ENCODE measurements around the gene PFKL. TPM values are rescaled to one million over a fixed set of nuclear protein-coding genes. Genes with fewer than 3 reads are reported as not detected.
A peak's percentile ranks its signal among the peaks of the same experiment; 100 is the strongest.

Gene PFKL
- total and polyA plus RNA-seq, 2 of the 8 experiments (the other 6 are each of a cell fraction or from before 2014, with no cell fraction given), result 80.2 to 82.3 TPM

GRCh38 chr21:44344541-44345183, 44.8 kb downstream of the PFKL start:
- no peak overlapping the region for H3K9ac ChIP-seq (replicated peaks in 1 of 4; ENCODE audit: extremely low read depth in 1 of 4, low read depth in 3 of 4, low read length in 3 of 4)
- TF ChIP-seq USF2 (IDR thresholded peaks at IDR 0.05; ENCODE audit: low read length) (no peak), NANOG (IDR thresholded peaks at IDR 0.05; ENCODE audit: insufficient read depth, low read depth, low read length, poor library complexity, severe bottlenecking) (no peak), EZH2 (IDR thresholded peaks at IDR 0.05; ENCODE audit: low read depth, low read length, severe bottlenecking) (no peak), KDM5A (IDR thresholded peaks at IDR 0.05; ENCODE audit: low read length) (no peak)
- no peak overlapping the region for H2BK20ac ChIP-seq (ENCODE audit: low read length)
- H3K4me3 ChIP-seq (ENCODE audit: extremely low read depth in 1 of 4, insufficient read depth in 2 of 4, low read depth in 3 of 4, low read length in 4 of 4), result no peak overlapping the region
- no peak overlapping the region for H3K18ac ChIP-seq (ENCODE audit: extremely low read depth, low read length)
- no peak overlapping the region for H2AFZ ChIP-seq (ENCODE audit: low read length)
- H3K4ac ChIP-seq (replicated peaks; ENCODE audit: insufficient read length, low read depth, low read length), result no peak overlapping the region
- DNase-seq (ENCODE audit: low read depth in 1 of 2, low spot score in 2 of 2), result no peak
- peak overlapping the region; percentile 72 for H4K91ac ChIP-seq (replicated peaks; ENCODE audit: insufficient read length, low read length)
- no peaks in the 10 kb centered on the region; a peak in 2 of 7 replicates for H3K4me1 ChIP-seq (replicated peaks in 1 of 4; ENCODE audit: control insufficient read depth in 3 of 4, insufficient read depth in 4 of 4, low read length in 3 of 4)
- POLR2A ChIA-PET (ENCODE audit: partially characterized antibody), result interaction anchor here (1.0 to 2.5 kb wide), 2 partner anchors 11 to 16 kb away, joined by 3 to 11 read pairs; no protein-coding TSS in a partner anchor
- no peak overlapping the region for H4K5ac ChIP-seq (ENCODE audit: insufficient read length, low read depth, low read length)
- 89% methylated on average over 15 of the region's 17 CpGs; no CpG with 5 or more reads in 1 of the 2 experiments for WGBS, 2 experiments (ENCODE audit: extremely low coverage in 1 of 2, insufficient coverage in 1 of 2, insufficient read length in 1 of 2, insufficient replicate concordance in 2 of 2, low coverage in 1 of 2, low lambda C conversion rate in 2 of 2, missing lambda C conversion rate in 1 of 2)
- no peaks in the 10 kb centered on the region for H3K79me1 ChIP-seq (ENCODE audit: low read depth, low read length)
- H2BK12ac ChIP-seq (ENCODE audit: low read depth, low read length), result no peak overlapping the region
- no peak overlapping the region for H2BK5ac ChIP-seq (ENCODE audit: low read depth, low read length)
- H3K36me3 ChIP-seq (ENCODE audit: control insufficient read depth in 2 of 4, insufficient read depth in 4 of 4, low read length in 3 of 4), result no peaks in the 10 kb centered on the region
- no peak overlapping the region for H3K56ac ChIP-seq (replicated peaks; ENCODE audit: insufficient read length, low read depth, low read length)
- no peak overlapping the region for H3K4me2 ChIP-seq (ENCODE audit: insufficient read depth in 1 of 2, low read depth in 2 of 2, low read length in 2 of 2)
- no peak overlapping the region for H2BK120ac ChIP-seq (replicated peaks; ENCODE audit: low read depth, low read length)
- H3K23ac ChIP-seq (ENCODE audit: insufficient read length), result no peak overlapping the region
- H3K27me3 ChIP-seq (replicated peaks in 1 of 4; ENCODE audit: control insufficient read depth in 3 of 4, extremely low read depth in 1 of 4, insufficient read depth in 3 of 4, low read length in 3 of 4), result peaks cover 5 to 10% (median 9%) of the 10 kb centered on the region in 4 experiments; a peak in 6 of 7 replicates
- no peak overlapping the region for H3K27ac ChIP-seq (ENCODE audit: low read depth, low read length)
- no peak overlapping the region for H2AK5ac ChIP-seq (ENCODE audit: low read depth, low read length)
- no peak for FAIRE-seq
- peaks cover 1% of the 10 kb centered on the region; the same call in 1 of the 2 replicates for H3K23me2 ChIP-seq (ENCODE audit: low read depth, low read length)
- H4K8ac ChIP-seq (ENCODE audit: extremely low read depth, insufficient read depth, low read length), result peak overlapping the region; percentile 71; the same call in 1 of the 2 replicates
- no peaks in the 10 kb centered on the region for H3K9me3 ChIP-seq (ENCODE audit: insufficient read depth in 2 of 2, low read depth in 1 of 2, low read length in 1 of 2)
- H3K79me2 ChIP-seq (ENCODE audit: control insufficient read depth in 1 of 2, insufficient read depth in 2 of 2, low read length in 2 of 2), result no peaks in the 10 kb centered on the region
- H2BK15ac ChIP-seq (ENCODE audit: low read length), result 0 out of 2 replicates have a peak overlapping the region, but pooled peaks have one; percentile 61
- CTCF ChIA-PET (ENCODE audit: partially characterized antibody), result interaction anchor here (0.6 to 2.5 kb wide), 12 partner anchors 14 to 449 kb away, joined by 3 to 11 read pairs (median 4); no protein-coding TSS in a partner anchor
- H4K20me1 ChIP-seq (replicated peaks in 1 of 2; ENCODE audit: control insufficient read depth in 1 of 2, insufficient read depth in 2 of 2, low read length in 2 of 2), result peaks cover 0 to 2% of the 10 kb centered on the region in 2 experiments
- no peak overlapping the region for H3K14ac ChIP-seq (ENCODE audit: insufficient read length)

Data from H1 (cell line).